ENCODE measurements around the gene ZMYM1. TPM values are rescaled to one million over a fixed set of nuclear protein-coding genes. Genes with fewer than 3 reads are reported as not detected.
A peak's percentile ranks its signal among the peaks of the same experiment; 100 is the strongest.
"Not testable (repeated sequence)": the region's sequence is repeated elsewhere in the genome, so short reads cannot be mapped to it uniquely, and the experiment has no call there.

ZMYM1 gene
- total RNA-seq, 1 donor from 2014 or later = 2.8 TPM

DNA sequence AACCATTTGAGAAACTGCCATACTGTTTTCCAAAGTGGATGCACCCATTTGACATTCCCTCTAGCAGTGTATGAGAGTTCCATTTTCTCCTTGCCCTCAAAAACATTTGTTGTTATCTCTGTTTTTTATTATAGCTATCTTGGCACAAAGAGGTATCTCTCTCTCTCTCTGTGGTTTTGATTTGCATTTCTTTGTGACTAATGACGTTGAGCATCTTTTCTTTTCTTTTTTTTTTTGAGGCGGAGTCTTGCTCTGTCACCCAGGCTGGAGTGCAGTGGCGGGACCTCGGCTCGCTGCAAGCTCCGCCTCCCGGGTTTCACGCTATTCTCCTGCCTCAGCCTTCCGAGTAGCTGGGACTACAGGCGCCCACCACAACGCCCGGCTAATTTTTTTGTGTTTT, 30.1 kb upstream of the ZMYM1 start:
- DNase-seq = no peak
- Mint-ChIP-seq H3K27ac (no peak overlapping the region), H3K4me1 (no peaks in the 10 kb centered on the region), H3K36me3 (ENCODE audit: low read depth) (no peaks in the 10 kb centered on the region), H3K9me3 (no peaks in the 10 kb centered on the region), H3K27me3 (peaks cover 2% of the 10 kb centered on the region), H3K4me3 (no peak overlapping the region)
- intact Hi-C loops (cut with micrococcal nuclease) = no loop called here

DNA sequence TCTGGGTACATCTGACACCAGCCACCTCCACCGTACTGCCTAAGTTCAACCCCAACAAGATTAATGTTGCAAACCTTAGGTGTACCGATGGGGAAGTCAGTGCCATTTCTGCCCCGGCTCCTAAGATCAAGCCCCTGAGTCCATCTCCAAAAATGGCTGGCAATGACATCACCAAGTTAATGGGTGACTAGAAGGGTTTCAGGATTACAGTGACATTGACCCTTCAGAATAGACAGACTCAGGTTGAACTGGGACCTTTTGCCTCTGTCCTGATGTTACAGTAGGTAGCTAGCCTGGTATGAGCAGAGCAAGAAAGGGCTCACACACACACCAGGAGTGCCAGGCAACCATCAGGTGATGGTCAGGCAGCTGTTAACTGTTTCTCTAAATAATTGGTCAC, 25.8 kb upstream of the ZMYM1 start:
- H3K4me1 Mint-ChIP-seq = no peaks in the 10 kb centered on the region
- H3K27me3 Mint-ChIP-seq = peaks cover 14% of the 10 kb centered on the region
- intact Hi-C loops (cut with micrococcal nuclease) = no loop called here
- no peak overlapping the region for H3K27ac Mint-ChIP-seq
- no peak overlapping the region for H3K4me3 Mint-ChIP-seq
- peaks cover 8% of the 10 kb centered on the region for H3K9me3 Mint-ChIP-seq
- no peak for DNase-seq
- no peaks in the 10 kb centered on the region for H3K36me3 Mint-ChIP-seq (ENCODE audit: low read depth)

DNA sequence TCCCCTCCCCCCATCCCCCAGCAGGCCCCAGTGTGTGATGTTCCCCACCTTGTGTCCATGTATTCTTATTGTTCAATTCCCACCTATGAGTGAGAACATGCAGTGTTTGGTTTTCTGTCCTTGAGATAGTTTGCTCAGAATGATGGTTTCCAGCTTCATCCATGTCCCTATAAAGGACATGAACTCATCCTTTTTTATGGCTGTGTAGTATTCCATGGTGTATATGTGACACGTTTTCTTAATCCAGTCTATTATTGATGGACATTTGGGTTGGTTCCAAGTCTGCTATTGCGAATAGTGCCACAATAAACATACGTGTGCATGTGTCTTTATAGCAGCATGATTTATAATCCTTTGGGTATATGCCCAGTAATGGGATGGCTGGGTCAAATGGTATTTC, 24.9 kb upstream of the ZMYM1 start:
- H3K4me3 Mint-ChIP-seq; intact Hi-C loops (cut with micrococcal nuclease); H3K27ac Mint-ChIP-seq; H3K9me3 Mint-ChIP-seq; H3K4me1 Mint-ChIP-seq; DNase-seq; H3K36me3 Mint-ChIP-seq (ENCODE audit: low read depth): not testable (repeated sequence)
- peaks cover 20% of the 10 kb centered on the region for H3K27me3 Mint-ChIP-seq

DNA sequence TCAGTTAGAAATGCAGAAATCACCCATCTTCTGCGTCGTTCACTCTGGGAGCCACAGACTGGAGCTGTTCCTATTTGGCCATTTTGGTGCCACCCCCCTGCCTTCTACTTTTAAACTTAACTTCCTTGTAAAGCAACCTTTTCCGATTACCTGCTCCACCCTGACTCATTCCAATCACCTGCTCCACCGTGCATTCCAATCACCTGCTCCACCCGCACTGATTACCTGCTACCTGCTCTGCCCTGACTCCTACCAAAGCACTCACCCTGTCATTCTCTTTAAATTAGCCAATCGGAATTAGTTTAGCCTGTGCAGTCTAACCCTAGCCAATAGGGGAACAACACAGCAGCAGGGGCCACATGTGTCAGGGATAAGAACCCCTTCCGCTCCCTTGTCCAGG, 20.9 kb upstream of the ZMYM1 start:
- H3K36me3 Mint-ChIP-seq (ENCODE audit: low read depth); DNase-seq; H3K27ac Mint-ChIP-seq; H3K4me3 Mint-ChIP-seq; H3K9me3 Mint-ChIP-seq; H3K4me1 Mint-ChIP-seq; intact Hi-C loops (cut with micrococcal nuclease): not testable (repeated sequence)
- H3K27me3 Mint-ChIP-seq = peaks cover 20% of the 10 kb centered on the region

DNA sequence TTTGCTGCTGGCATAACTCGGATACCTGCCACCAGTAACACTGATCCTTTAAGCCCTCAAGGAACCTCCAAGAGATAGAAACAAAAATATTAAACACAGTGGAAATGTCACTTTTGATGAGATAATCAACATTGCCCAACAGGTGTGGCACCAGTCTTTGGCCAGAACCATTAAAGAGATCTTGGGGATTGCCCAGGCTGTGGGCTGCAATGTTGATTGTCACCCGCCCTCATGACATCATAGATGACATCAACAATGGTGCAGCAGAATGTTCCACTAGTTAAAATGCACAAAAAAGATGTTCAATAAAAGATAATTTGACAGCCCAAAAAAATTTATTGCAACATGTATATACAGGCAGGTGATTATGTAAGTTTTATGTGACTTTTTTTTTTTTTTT, 20.2 kb upstream of the ZMYM1 start:
- intact Hi-C loops (cut with micrococcal nuclease) = no loop called here
- Mint-ChIP-seq H3K9me3 (peaks cover 8% of the 10 kb centered on the region), H3K27me3 (peaks cover 20% of the 10 kb centered on the region), H3K27ac (no peak overlapping the region), H3K4me3 (no peak overlapping the region), H3K4me1 (no peaks in the 10 kb centered on the region), H3K36me3 (ENCODE audit: low read depth) (no peaks in the 10 kb centered on the region)
- DNase-seq = no peak

DNA sequence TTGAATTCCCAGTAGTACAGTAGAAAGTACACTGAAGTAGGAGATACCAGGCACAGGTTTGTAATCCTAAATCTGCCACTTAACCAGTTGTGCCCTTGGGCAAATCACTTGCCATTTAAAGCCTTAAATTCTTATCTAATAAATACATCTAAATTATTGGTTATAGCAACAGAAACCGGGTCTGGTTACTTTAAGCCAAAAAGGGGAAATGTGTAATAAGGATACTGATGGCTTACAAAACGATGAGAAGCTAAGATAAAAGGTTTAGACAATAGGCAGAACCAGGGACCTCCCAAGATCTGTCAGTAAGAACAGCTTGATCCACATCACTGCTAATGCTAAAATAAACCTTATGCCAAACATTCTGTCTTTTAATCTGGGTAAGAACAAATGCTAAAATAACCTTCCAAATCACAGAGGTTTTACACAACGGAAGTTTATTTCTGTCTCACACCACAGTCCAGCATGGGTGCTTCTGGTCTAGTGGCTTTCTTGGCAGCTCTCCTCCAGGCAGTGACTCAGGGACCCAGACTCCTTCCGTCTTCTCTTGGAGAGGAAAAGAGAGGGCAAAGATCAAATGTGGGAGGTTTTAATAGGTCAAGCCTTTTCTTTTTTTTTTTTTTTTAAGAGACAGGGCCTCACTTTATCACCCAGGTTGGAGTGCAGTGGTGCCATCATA, 16.5 kb upstream of the ZMYM1 start:
- H3K4me3 Mint-ChIP-seq = no peak overlapping the region
- H3K27me3 Mint-ChIP-seq = peaks cover 10% of the 10 kb centered on the region
- no peaks in the 10 kb centered on the region for H3K36me3 Mint-ChIP-seq (ENCODE audit: low read depth)
- intact Hi-C loops (cut with micrococcal nuclease) = no loop called here
- no peaks in the 10 kb centered on the region for H3K9me3 Mint-ChIP-seq
- no peak for DNase-seq
- no peaks in the 10 kb centered on the region for H3K4me1 Mint-ChIP-seq
- H3K27ac Mint-ChIP-seq = no peak overlapping the region

DNA sequence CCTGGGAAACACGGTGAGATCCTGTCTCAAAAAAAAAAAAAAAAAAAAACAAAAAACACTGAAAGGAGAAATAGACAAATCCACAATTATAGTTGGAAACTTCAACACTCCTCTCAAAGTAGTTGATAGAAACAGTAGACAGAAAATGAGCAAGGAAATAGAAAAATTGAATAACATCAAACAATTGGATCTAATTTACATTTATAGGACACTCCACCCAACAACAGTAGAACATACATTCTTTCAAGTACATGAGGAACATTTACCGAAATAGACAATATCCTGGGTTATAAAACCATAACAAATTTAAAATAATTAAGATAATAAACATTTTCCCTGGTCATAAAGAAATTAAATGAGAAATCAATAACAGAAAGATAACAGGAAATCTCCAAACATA, 14.9 kb upstream of the ZMYM1 start:
- H3K9me3 Mint-ChIP-seq = no peaks in the 10 kb centered on the region
- DNase-seq = no peak
- H3K27ac Mint-ChIP-seq = no peak overlapping the region
- no peaks in the 10 kb centered on the region for H3K4me1 Mint-ChIP-seq
- H3K36me3 Mint-ChIP-seq (ENCODE audit: low read depth) = no peaks in the 10 kb centered on the region
- no peak overlapping the region for H3K4me3 Mint-ChIP-seq
- intact Hi-C loops (cut with micrococcal nuclease) = no loop called here
- peaks cover 3% of the 10 kb centered on the region for H3K27me3 Mint-ChIP-seq

DNA sequence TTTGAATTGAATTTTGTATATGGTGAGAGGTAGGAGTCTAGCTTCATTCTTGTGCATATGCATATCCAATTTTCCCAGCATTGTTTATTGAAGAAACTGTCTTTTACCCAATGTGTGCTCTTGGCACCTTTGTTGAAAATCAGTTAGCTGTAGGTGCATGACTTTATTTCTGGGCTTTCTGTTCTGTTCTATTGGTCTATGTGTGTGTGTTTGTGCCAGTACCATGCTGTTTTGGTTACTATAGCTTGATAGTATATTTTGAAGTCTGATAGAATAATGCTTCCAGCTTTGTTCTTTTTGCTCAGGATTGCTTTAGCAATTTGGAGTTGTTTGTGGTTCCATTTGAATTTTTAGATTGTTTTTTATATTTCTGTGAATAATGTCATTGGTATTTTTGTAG, 9.4 kb upstream of the ZMYM1 start:
- Mint-ChIP-seq H3K27ac (no peak overlapping the region), H3K4me3 (no peak overlapping the region), H3K36me3 (ENCODE audit: low read depth) (no peaks in the 10 kb centered on the region), H3K4me1 (no peaks in the 10 kb centered on the region), H3K27me3 (peaks cover 27% of the 10 kb centered on the region), H3K9me3 (no peaks in the 10 kb centered on the region)
- DNase-seq = no peak
- intact Hi-C loops (cut with micrococcal nuclease) = loop anchor here (10.0 kb wide), 1 partner anchor 215 kb away; the partner anchor contains the start of gene SMIM12

DNA sequence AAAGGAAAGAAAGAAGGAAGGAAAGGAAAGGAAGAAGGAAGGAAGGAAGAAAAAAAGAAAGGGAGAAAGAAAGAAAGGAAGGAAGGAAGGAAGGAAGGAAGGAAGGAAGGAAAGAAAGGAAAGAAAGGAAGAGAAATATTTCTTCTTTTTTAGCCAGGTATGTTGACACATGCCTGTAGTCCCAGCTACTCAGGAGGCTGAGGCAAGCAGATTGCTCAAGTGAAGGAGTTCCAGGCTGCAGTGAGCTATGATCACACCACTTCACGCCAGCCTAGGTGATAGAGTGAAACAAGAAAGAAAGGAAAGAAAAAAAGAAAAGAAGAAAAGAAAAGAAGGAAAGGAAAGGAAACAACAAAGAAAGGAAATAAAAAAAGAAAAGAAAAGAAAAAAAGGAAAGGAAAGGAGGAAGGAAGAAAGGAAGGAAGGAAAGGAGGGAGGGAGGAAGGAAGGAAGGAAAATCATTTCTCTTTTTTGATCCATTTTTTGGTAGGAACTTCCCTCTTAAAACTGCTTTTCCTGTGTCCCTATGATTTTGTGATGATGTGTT, 5.8 kb upstream of the ZMYM1 start:
- Mint-ChIP-seq H3K27ac (no peak overlapping the region), H3K36me3 (ENCODE audit: low read depth) (peaks cover 3% of the 10 kb centered on the region), H3K4me3 (no peak overlapping the region), H3K4me1 (peaks cover 9% of the 10 kb centered on the region), H3K27me3 (peaks cover 31% of the 10 kb centered on the region), H3K9me3 (peaks cover 10% of the 10 kb centered on the region)
- intact Hi-C loops (cut with micrococcal nuclease) = loop anchor here (10.0 kb wide), 1 partner anchor 219 kb away; the partner anchor contains the start of gene SMIM12
- DNase-seq = no peak

DNA sequence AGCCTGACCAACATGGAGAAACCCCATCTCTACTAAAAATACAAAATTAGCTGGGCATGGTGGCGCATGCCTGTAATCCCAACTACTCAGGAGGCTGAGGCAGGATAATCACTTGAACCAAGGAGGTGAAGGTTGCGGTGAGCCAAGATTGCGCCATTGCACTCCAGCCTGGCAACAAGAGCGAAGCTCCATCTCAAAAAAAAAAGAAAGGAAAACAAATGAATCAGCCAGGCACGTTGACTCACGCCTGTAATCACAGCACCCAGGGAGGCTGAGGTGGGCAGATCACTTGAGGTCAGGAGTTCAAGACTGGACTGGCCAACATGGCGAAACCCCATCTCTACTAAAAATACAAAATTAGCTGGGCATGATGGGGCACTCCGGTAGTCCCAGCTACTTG, 2.8 kb upstream of the ZMYM1 start:
- H3K4me3 Mint-ChIP-seq; H3K27ac Mint-ChIP-seq; DNase-seq; H3K36me3 Mint-ChIP-seq (ENCODE audit: low read depth): not testable (repeated sequence)
- H3K27me3 Mint-ChIP-seq = peaks cover 20% of the 10 kb centered on the region
- intact Hi-C loops (cut with micrococcal nuclease) = loop anchor here (5.0 to 10.0 kb wide), 3 partner anchors 89 to 222 kb away; partner anchors contain the start of genes SMIM12, TMEM35B and ZMYM4
- H3K9me3 Mint-ChIP-seq = peaks cover 10% of the 10 kb centered on the region
- H3K4me1 Mint-ChIP-seq = peaks cover 26% of the 10 kb centered on the region

DNA sequence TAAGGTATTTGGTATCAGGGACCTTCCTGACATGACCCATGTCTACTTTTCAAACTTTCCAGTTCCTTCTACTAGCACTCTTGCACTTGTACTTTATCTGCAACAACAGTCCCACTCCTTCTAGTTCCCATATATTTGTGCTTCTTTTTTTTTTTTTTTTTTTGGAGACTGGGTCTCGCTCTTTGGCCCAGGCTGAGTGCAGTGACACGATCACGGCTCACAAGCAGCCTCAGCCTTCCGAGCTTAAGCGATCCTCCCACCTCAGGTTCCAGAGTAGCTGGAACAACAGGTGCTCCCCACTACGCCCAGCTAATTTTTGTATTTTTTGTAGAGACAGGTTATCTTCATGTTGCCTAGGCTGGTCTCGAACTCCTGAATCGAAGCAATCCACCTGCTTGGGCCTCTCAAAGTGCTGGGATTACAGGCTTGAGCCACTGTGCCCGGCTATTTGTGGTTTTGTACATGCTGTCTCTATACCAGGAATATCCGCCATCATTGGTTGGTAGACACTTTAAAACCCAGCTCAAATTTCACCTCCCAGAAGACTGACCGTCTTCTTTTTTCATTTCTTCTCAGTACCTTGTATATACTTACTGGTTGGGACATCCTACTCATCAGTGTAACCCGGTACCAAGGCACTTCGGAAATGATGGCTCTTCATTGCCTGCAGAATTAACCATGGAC, 1.1 kb downstream of the ZMYM1 start:
- peak overlapping the region; percentile 96 for H3K4me3 Mint-ChIP-seq
- H3K9me3 Mint-ChIP-seq = peaks cover 10% of the 10 kb centered on the region
- DNase-seq = no peak
- peak overlapping the region; percentile 96 for H3K27ac Mint-ChIP-seq
- peaks cover 24% of the 10 kb centered on the region for H3K4me1 Mint-ChIP-seq
- H3K27me3 Mint-ChIP-seq = peaks cover 2% of the 10 kb centered on the region
- intact Hi-C loops (cut with micrococcal nuclease) = no loop called here
- H3K36me3 Mint-ChIP-seq (ENCODE audit: low read depth) = peaks cover 9% of the 10 kb centered on the region

DNA sequence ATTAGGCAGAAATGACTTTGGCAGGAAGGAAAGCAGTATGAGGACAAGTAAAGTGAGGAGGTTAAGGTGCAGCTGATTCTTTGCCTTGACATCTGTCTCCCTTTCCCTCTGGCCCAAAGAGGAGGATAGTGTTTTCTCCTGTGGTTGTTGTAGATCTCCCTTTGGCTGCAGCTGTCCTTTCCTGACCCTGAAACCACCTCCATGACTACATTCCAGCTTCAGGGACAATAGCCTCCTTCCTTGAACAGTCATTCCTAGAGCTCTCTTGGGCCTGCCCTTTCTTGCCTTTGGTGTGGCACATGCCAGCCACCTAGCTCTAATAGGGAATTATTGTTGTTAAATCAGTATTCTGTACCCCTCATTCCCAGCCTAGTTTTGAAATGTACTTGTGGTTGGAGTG, 6.2 kb downstream of the ZMYM1 start:
- H3K4me3 Mint-ChIP-seq = no peak overlapping the region
- H3K27me3 Mint-ChIP-seq = no peaks in the 10 kb centered on the region
- H3K9me3 Mint-ChIP-seq = no peaks in the 10 kb centered on the region
- H3K4me1 Mint-ChIP-seq = peaks cover 4% of the 10 kb centered on the region
- peaks cover 6% of the 10 kb centered on the region for H3K36me3 Mint-ChIP-seq (ENCODE audit: low read depth)
- DNase-seq = no peak
- intact Hi-C loops (cut with micrococcal nuclease) = no loop called here
- no peak overlapping the region for H3K27ac Mint-ChIP-seq

DNA sequence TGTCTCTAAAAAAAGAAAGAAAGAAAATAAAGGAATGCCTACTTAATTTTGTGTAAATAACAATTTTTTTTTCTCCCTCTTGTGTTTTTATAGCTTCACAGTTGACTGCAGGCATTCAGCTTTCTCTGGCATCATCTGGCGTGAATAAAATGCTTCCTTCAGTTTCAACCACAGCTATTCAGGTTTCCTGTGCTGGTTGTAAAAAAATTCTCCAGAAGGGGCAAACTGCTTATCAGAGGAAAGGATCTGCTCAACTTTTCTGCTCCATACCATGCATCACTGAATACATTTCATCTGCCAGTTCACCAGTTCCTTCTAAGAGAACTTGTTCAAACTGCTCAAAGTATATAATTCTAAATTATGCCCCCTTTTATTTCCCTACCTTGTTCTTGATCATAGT, 18.0 kb downstream of the ZMYM1 start:
- H3K27me3 Mint-ChIP-seq = no peaks in the 10 kb centered on the region
- DNase-seq = no peak
- H3K4me3 Mint-ChIP-seq = no peak overlapping the region
- peaks cover 31% of the 10 kb centered on the region for H3K36me3 Mint-ChIP-seq (ENCODE audit: low read depth)
- no peak overlapping the region for H3K27ac Mint-ChIP-seq
- peaks cover 4% of the 10 kb centered on the region for H3K4me1 Mint-ChIP-seq
- intact Hi-C loops (cut with micrococcal nuclease) = no loop called here
- H3K9me3 Mint-ChIP-seq = no peaks in the 10 kb centered on the region

DNA sequence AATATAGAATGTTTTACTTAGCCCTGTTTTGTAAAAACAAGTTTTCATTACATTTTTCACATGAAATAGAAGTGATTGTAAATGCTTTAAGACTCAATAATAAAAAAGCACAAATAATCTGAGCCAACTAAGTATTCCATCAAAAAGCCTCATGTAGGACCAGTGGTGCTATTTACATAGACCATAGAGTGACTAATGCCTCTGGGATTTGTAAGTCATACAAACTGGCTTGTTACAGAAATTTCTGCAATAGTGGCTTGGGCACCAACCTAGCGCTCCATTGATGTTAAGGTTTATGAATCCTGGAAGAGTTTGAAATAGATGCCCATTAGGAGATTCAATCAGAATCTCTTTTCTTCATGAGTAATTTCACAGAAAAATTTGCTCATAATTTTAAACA, 31.9 kb downstream of the ZMYM1 start:
- Mint-ChIP-seq H3K4me1 (no peaks in the 10 kb centered on the region), H3K36me3 (ENCODE audit: low read depth) (no peaks in the 10 kb centered on the region), H3K4me3 (no peak overlapping the region), H3K9me3 (no peaks in the 10 kb centered on the region), H3K27ac (no peak overlapping the region), H3K27me3 (no peaks in the 10 kb centered on the region)
- intact Hi-C loops (cut with micrococcal nuclease) = no loop called here
- DNase-seq = no peak
